SK-N-SH (cell line): ENCODE measurements around the gene SAMD5. TPM values are rescaled to one million over a fixed set of nuclear protein-coding genes. Genes with fewer than 3 reads are reported as not detected.

Experiments used
- CTCF ChIA-PET: fragments of 300-600, 350-600 bp; formaldehyde crosslinking; extraction: SDS; loops from one replicate; lab custom pipeline; 2021; lab: Yijun Ruan, JAX
- POLR2A ChIA-PET: fragments of 350-600 bp; sonication (Branson Sonifier 250); formaldehyde crosslinking; extraction: SDS; loops from one replicate; lab custom pipeline; 2020; ENCODE audit warnings: antibody characterized with exemption, inconsistent platforms; lab: Yijun Ruan, JAX
- DNase-seq: peaks from one replicate; pipeline ENCODE4 v3.0.0; 2012
- H2AFZ ChIP-seq: fragments of 200-600 bp; sonication (generic); 2 replicates; pipeline ENCODE4 v1.8.1; 2016; ENCODE audit warnings: antibody characterized with exemption, mild to moderate bottlenecking, low read depth
- H3F3A ChIP-seq: fragments of 200-600 bp; sonication (generic); replicated peaks from 2 replicates; pipeline ENCODE3; 2016; ENCODE audit warnings: antibody characterized with exemption, mild to moderate bottlenecking; ENCODE audit not compliant: insufficient read depth
- H3K27ac ChIP-seq, 2 experiments: fragments of 200-500 bp in 1 of 2; fragments of 200-600 bp in 1 of 2; sonication (Bioruptor generic) in 1 of 2; sonication (generic), shearing (Covaris generic) in 1 of 2; 2 replicates each; pipeline versions ENCODE4 v1.5.1 to v1.6.1; 2014 to 2016; ENCODE audit warnings: low read depth in 2 of 2, inconsistent platforms in 1 of 2, low read length in 1 of 2, mild to moderate bottlenecking in 1 of 2, mixed read lengths in 1 of 2
- H3K27me3 ChIP-seq: fragments of 200-600 bp; sonication (generic), shearing (Covaris generic); 2 replicates; pipeline ENCODE4 v1.6.1; 2016; ENCODE audit warnings: mixed run types; ENCODE audit not compliant: insufficient read depth
- H3K36me3 ChIP-seq, 2 experiments: fragments of 200-500 bp in 1 of 2; fragments of 200-600 bp in 1 of 2; sonication (Bioruptor generic) in 1 of 2; sonication (generic) in 1 of 2; replicated peaks in 1 of 2; 2 replicates each; pipeline versions ENCODE3 to v1.5.1; 2014 to 2016; ENCODE audit warnings: low read length in 1 of 2, mild to moderate bottlenecking in 1 of 2; ENCODE audit not compliant: insufficient read depth in 2 of 2, control insufficient read depth in 1 of 2
- H3K4me1 ChIP-seq, 2 experiments: fragments of 200-500 bp in 1 of 2; fragments of 200-600 bp in 1 of 2; sonication (Bioruptor generic) in 1 of 2; sonication (generic), shearing (Covaris generic) in 1 of 2; 2 replicates each; pipeline versions ENCODE4 v1.5.1 to v1.6.1; 2014 to 2016; ENCODE audit warnings: low read depth in 1 of 2, low read length in 1 of 2, mixed run types in 1 of 2; ENCODE audit not compliant: insufficient read depth in 2 of 2, control insufficient read depth in 1 of 2
- H3K4me2 ChIP-seq: fragments of 200-600 bp; sonication (generic), shearing (Covaris generic); 2 replicates; pipeline ENCODE4 v1.6.1; 2017; ENCODE audit warnings: mixed run types
- H3K4me3 ChIP-seq, 2 experiments: fragments of 200-500 bp in 1 of 2; fragments of 200-600 bp in 1 of 2; sonication (Bioruptor generic) in 1 of 2; sonication (generic), shearing (Covaris generic) in 1 of 2; 2 replicates each; pipeline versions ENCODE4 v1.5.1 to v1.8.1; 2014 to 2016; ENCODE audit warnings: low read depth in 2 of 2, inconsistent platforms in 1 of 2, low read length in 1 of 2, mild to moderate bottlenecking in 1 of 2, mixed read lengths in 1 of 2, moderate library complexity in 1 of 2
- H3K79me2 ChIP-seq: fragments of 200-600 bp; sonication (generic); 2 replicates; pipeline ENCODE4 v1.8.1; 2017; ENCODE audit warnings: mild to moderate bottlenecking; ENCODE audit not compliant: insufficient read depth
- H3K9ac ChIP-seq: fragments of 200-600 bp; sonication (generic); 2 replicates; pipeline ENCODE4 v1.6.1; 2017; ENCODE audit warnings: mixed run types
- H3K9me2 ChIP-seq: fragments of 200-600 bp; sonication (generic); 2 replicates; pipeline ENCODE4 v1.6.1; 2017; ENCODE audit warnings: mixed run types
- H3K9me3 ChIP-seq: fragments of 200-600 bp; sonication (generic); 2 replicates; pipeline ENCODE4 v1.6.1; 2017; ENCODE audit warnings: mixed run types, mild to moderate bottlenecking, moderate library complexity
- H4K20me1 ChIP-seq: fragments of 200-600 bp; sonication (generic); 2 replicates; pipeline ENCODE4 v1.6.1; 2017; ENCODE audit warnings: mild to moderate bottlenecking, mixed run types; ENCODE audit not compliant: insufficient read depth
- EP300 ChIP-seq, 2 experiments: IDR thresholded peaks; 2 replicates each; pipeline versions ENCODE4 v1.4.0 to v1.6.1; 2012; ENCODE audit warnings: borderline replicate concordance in 1 of 2, low read depth in 1 of 2, low read length in 1 of 2
- FOSL2 ChIP-seq: IDR thresholded peaks from 2 replicates; pipeline ENCODE4 v1.4.0; 2012; ENCODE audit warnings: low read depth, mild to moderate bottlenecking, moderate library complexity, borderline replicate concordance
- FOXJ3 ChIP-seq: sonication (generic); formaldehyde crosslinking; IDR thresholded peaks from 2 replicates; pipeline ENCODE4 v1.5.1; 2020; ENCODE audit warnings: mild to moderate bottlenecking, missing genetic modification reagents
- GATA2 ChIP-seq: sonication (generic); formaldehyde crosslinking; IDR thresholded peaks from 2 replicates; pipeline ENCODE4 v1.5.0; 2020; ENCODE audit warnings: mild to moderate bottlenecking, missing genetic modification reagents
- IRF3 ChIP-seq: fragments of 150-350 bp; IDR thresholded peaks from 2 replicates; pipeline ENCODE4 v1.6.1; 2016; ENCODE audit warnings: mild to moderate bottlenecking, low read depth, low read length
- MAX ChIP-seq: IDR thresholded peaks from 2 replicates; pipeline ENCODE4 v1.4.0; 2012; ENCODE audit warnings: low read depth
- MEF2A ChIP-seq: IDR thresholded peaks from 2 replicates; pipeline ENCODE4 v1.4.0; 2012; ENCODE audit warnings: low read depth, borderline replicate concordance
- MXI1 ChIP-seq: IDR thresholded peaks from 2 replicates; pipeline ENCODE4 v1.6.1; 2012; ENCODE audit warnings: mild to moderate bottlenecking, low read depth, low read length, improper control_type of control experiment
- NRF1 ChIP-seq: IDR thresholded peaks from 2 replicates; pipeline ENCODE4 v1.6.1; 2012; ENCODE audit warnings: low read depth, mild to moderate bottlenecking, low read length
- PBX3 ChIP-seq: IDR thresholded peaks from 2 replicates; pipeline ENCODE4; 2012
- RAD21 ChIP-seq: IDR thresholded peaks from 2 replicates; pipeline ENCODE4 v1.6.1; 2012; ENCODE audit warnings: mild to moderate bottlenecking, low read length
- RCOR1 ChIP-seq: fragments of 150-350 bp; IDR thresholded peaks from 2 replicates; pipeline ENCODE4 v1.6.1; 2017; ENCODE audit warnings: antibody characterized with exemption, low read length
- REST ChIP-seq: IDR thresholded peaks from 2 replicates; pipeline ENCODE4 v1.6.1; 2012; ENCODE audit warnings: mild to moderate bottlenecking, low read depth, low read length, moderate library complexity
- TAF1 ChIP-seq: IDR thresholded peaks from 2 replicates; pipeline ENCODE4 v1.6.1; 2012; ENCODE audit warnings: low read depth, mild to moderate bottlenecking, low read length, moderate library complexity, borderline replicate concordance
- TCF12 ChIP-seq: IDR thresholded peaks from 2 replicates; pipeline ENCODE4 v1.4.0; 2012
- USF2 ChIP-seq: fragments of 150-350 bp; IDR thresholded peaks from 2 replicates; pipeline ENCODE4 v1.6.1; 2017; ENCODE audit warnings: antibody characterized with exemption, low read length, low read depth, borderline replicate concordance
- YY1 ChIP-seq: IDR thresholded peaks from 2 replicates; pipeline ENCODE4 v1.4.0; 2012; ENCODE audit warnings: low read depth, mild to moderate bottlenecking
- WGBS: methylation state at CpG from one replicate; pipeline ENCODE4 v1.1.6; 2017; ENCODE audit warnings: low lambda C conversion rate; 5-methylcytosine and 5-hydroxymethylcytosine counted together
- polyA plus RNA-seq, 3 experiments: library from polyadenylated mRNA; depleted of rRNA; stranded (reverse); fragments of >200 nt; gene quantifications; 2 replicates each; pipeline ENCODE4 v1.2.3, GENCODE V29; 2012

Gene SAMD5
- polyA plus RNA-seq, 1 of the 3 experiments (the other 2 are of a cell fraction) = not detected

GRCh38 chr6:147549531-147549930, 41.0 kb downstream of the SAMD5 start:
- H3K4me2 ChIP-seq = no peak overlapping the region
- CTCF ChIA-PET = no interaction called here
- H3F3A ChIP-seq = no peaks in the 10 kb centered on the region
- no peaks in the 10 kb centered on the region for H3K9me3 ChIP-seq
- no peak overlapping the region for H3K9ac ChIP-seq
- DNase-seq = no peak
- no peaks in the 10 kb centered on the region for H3K36me3 ChIP-seq
- no peaks in the 10 kb centered on the region for H3K79me2 ChIP-seq
- TF ChIP-seq FOSL2 = no peak
- no peak for TF ChIP-seq REST
- TF ChIP-seq TAF1 = no peak
- TF ChIP-seq GATA2 (CRISPR knock-in tag) = no peak
- no peak for TF ChIP-seq PBX3
- no peak for TF ChIP-seq USF2
- no peak for TF ChIP-seq NRF1
- H4K20me1 ChIP-seq = no peaks in the 10 kb centered on the region
- H3K4me1 ChIP-seq = no peaks in the 10 kb centered on the region; a peak in 1 of 4 replicates
- H3K27ac ChIP-seq = no peak overlapping the region
- 74% methylated on average over 4 of the region's 4 CpGs for WGBS
- H3K4me3 ChIP-seq = no peak overlapping the region
- POLR2A ChIA-PET = no interaction called here
- no peak overlapping the region for H2AFZ ChIP-seq
- no peaks in the 10 kb centered on the region; the same call in 1 of the 2 replicates for H3K27me3 ChIP-seq
- H3K9me2 ChIP-seq = no peaks in the 10 kb centered on the region

- POLR2A ChIA-PET = no interaction called here
- WGBS = 22% methylated on average over 1 of the region's 1 CpG
- DNase-seq = no peak
- no peak for TF ChIP-seq YY1
- no peak for TF ChIP-seq TCF12
- no peak for TF ChIP-seq MEF2A
- TF ChIP-seq RCOR1 = no peak
- no peak for TF ChIP-seq FOSL2
- no peak for TF ChIP-seq NRF1
- no peak for TF ChIP-seq IRF3
- no peak for TF ChIP-seq RAD21
- no peak for TF ChIP-seq FOXJ3 (CRISPR knock-in tag)
- TF ChIP-seq MXI1 = no peak
- no peak for TF ChIP-seq EP300 (IDR thresholded peaks at IDR 0.05; ENCODE audit: borderline replicate concordance in 1 of 2, low read depth in 1 of 2, low read length in 1 of 2)
- TF ChIP-seq MAX = no peak
- no peak for TF ChIP-seq USF2
- no peak for TF ChIP-seq GATA2 (CRISPR knock-in tag)
These were observed 43.5 kb downstream of the SAMD5 start for GRCh38 chr6:147551976-147552375.

More at GRCh38 chr6:147551976-147552375, 43.5 kb downstream of the SAMD5 start:
- H3K9me2 ChIP-seq = no peaks in the 10 kb centered on the region
- H3K9ac ChIP-seq = no peak overlapping the region
- H3K4me2 ChIP-seq = no peak overlapping the region
- no peaks in the 10 kb centered on the region for H3K9me3 ChIP-seq
- H3K4me1 ChIP-seq = no peaks in the 10 kb centered on the region; a peak in 1 of 4 replicates
- no peaks in the 10 kb centered on the region; the same call in 1 of the 2 replicates for H3K27me3 ChIP-seq
- H2AFZ ChIP-seq = no peak overlapping the region
- no peak overlapping the region for H3K4me3 ChIP-seq
- H3K27ac ChIP-seq = no peak overlapping the region
- no peaks in the 10 kb centered on the region for H4K20me1 ChIP-seq
- H3K79me2 ChIP-seq = no peaks in the 10 kb centered on the region
- no peaks in the 10 kb centered on the region for H3F3A ChIP-seq
- no peaks in the 10 kb centered on the region for H3K36me3 ChIP-seq
- CTCF ChIA-PET = no interaction called here
